Stomach smooth muscle (tissue), 2 donors: ENCODE results near the gene YARS1.
"Not testable (repeated sequence)": the region's sequence is repeated elsewhere in the genome, so short reads cannot be mapped to it uniquely, and the experiment has no call there.

ENCODE experiments used
- H3K27ac ChIP-seq: one replicate; pipeline ENCODE4 v1.7.0; 2013; ENCODE audit warnings: mild to moderate bottlenecking, low read length, inconsistent platforms
- H3K27me3 ChIP-seq, 2 donors: one replicate each; pipeline ENCODE4 v1.7.0; 2013; ENCODE audit warnings: low read length in 2 of 2; ENCODE audit not compliant: insufficient read depth in 2 of 2, control insufficient read depth in 1 of 2
- H3K36me3 ChIP-seq, 2 donors: one replicate each; pipeline ENCODE4 v1.7.0; 2013; ENCODE audit warnings: low read length in 2 of 2; ENCODE audit not compliant: control insufficient read depth in 2 of 2, insufficient read depth in 2 of 2
- H3K4me1 ChIP-seq: one replicate; pipeline ENCODE4 v1.7.0; 2013; ENCODE audit warnings: low read length; ENCODE audit not compliant: control insufficient read depth, insufficient read depth
- H3K4me3 ChIP-seq, 2 donors: one replicate each; pipeline ENCODE4 v1.7.0; 2013; ENCODE audit warnings: low read length in 2 of 2
- H3K9ac ChIP-seq, 2 donors: one replicate each; pipeline ENCODE4 v1.7.0; 2013; ENCODE audit warnings: low read length in 2 of 2, mild to moderate bottlenecking in 1 of 2
- H3K9me3 ChIP-seq, 2 donors: one replicate each; pipeline ENCODE4 v1.7.0; 2013; ENCODE audit warnings: low read length in 2 of 2; ENCODE audit not compliant: control insufficient read depth in 2 of 2
- donor health status: healthy.
- donor health status: Pancreatic carcinoma.

The YARS1 gene

DNA sequence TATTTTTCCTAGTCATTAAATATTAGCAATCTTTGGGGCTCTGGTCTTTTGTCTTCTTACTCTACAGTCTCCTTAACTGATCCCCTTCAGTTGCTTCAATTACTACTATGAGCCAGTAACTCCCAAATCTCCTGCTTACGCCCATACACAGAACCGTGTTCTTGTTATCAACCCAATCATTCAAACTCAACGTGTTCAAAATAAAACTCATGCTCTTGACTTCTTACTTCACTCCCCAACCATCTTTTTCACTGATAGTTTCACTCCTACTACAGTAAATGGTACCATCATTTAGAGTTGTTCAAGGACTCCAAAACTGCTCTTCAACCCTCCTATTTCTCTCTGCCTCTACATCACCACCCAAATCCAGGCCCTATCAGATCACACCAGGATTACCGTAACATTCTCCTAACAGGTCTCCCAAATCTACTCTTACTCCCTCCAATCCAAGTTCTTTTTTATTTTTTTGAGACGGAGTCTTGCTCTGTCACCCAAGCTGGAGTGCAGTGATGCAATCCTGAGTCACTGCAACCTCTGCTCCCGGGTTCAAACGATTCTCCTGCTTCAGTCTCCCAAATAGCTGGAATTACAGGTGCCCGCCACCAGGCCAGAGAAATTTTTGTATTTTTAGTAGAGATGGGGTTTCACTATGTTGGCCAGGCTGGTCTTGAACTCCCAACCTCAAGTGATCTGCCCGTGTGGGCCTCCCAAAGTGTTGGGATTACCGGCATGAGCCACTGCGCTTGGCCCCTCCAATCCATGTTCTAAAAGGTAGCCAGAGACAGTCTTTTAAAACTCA lies 3.0 kb downstream of the YARS1 start:
- H3K36me3 ChIP-seq, result peaks cover 15 to 16% of the 10 kb centered on the region in 2 donors
- H3K9me3 ChIP-seq, result no peaks in the 10 kb centered on the region
- H3K27me3 ChIP-seq, result no peaks in the 10 kb centered on the region
- H3K4me1 ChIP-seq, result peaks cover 20% of the 10 kb centered on the region
- no peak overlapping the region for H3K4me3 ChIP-seq
- H3K27ac ChIP-seq, result no peak overlapping the region
- H3K9ac ChIP-seq, result no peak overlapping the region

DNA sequence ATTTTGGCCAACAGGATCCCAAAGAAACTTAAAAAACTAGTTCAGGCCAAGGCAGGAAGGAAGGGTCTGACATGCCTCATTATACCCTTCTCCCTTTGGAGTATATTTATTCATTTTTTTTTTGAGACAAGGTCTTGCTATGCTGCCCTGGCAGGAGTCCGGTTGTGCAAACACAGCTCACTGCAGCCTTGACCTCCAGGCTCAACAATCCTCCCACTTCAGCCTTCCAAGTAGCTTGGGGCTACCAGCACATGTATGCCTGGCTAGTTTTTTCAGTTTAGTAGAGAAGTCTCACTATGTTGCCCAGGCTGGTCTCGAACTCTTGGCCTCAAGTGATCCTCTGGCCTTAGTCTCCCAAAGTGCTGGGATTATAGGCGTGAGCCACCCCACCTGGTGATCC lies 5.2 kb downstream of the YARS1 start:
- no peak overlapping the region for H3K9ac ChIP-seq
- H3K27ac ChIP-seq, result no peak overlapping the region
- H3K36me3 ChIP-seq, result peaks cover 15 to 24% of the 10 kb centered on the region in 2 donors
- no peak overlapping the region for H3K4me3 ChIP-seq
- no peaks in the 10 kb centered on the region for H3K9me3 ChIP-seq
- peaks cover 11% of the 10 kb centered on the region for H3K4me1 ChIP-seq
- H3K27me3 ChIP-seq, result no peaks in the 10 kb centered on the region

DNA sequence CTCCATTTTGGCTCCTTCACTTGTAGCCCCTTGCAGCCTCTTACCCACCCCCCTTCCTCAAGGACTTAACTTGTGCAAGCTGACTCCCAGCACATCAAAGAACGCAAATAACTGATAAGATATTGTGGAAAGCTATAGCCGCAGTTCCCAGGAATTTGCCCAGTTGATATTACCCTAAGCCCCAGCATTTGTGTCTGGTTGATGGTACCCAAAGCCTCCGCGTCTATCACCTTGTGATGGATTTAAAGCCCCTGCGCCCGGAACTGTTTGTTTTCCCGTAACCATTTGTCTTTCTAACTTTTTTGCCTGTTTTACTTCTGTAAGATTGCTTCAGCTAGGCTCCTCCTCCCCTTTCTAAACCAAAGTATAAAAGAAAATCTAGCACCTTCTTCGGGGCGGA lies 5.9 kb downstream of the YARS1 start:
- Histone ChIP-seq H3K27ac (no peak overlapping the region), H3K4me1 (peaks cover 7% of the 10 kb centered on the region), H3K9ac (no peak overlapping the region), H3K27me3 (no peaks in the 10 kb centered on the region), H3K36me3 (peaks cover 17 to 25% of the 10 kb centered on the region in 2 donors), H3K9me3 (no peaks in the 10 kb centered on the region), H3K4me3 (no peak overlapping the region)

DNA sequence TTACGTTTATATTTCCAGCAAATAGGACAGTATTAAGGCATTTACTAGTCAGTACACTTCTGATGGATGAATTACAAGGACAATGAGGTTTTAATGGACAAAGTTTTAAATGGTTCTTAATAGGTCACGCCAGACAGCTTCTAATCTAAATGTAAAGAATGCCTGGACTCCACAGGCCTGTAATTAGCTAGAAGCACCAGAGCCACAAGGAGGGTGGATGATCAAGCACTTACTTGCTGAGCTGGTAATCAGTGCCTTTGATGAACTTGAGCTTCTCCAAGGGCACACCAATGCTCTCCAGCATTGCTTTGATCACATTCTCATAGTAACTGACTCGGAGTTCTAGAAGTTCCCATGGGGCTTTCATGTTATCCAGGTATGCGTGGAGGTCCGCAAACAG lies 6.8 kb downstream of the YARS1 start:
- no peaks in the 10 kb centered on the region for H3K4me1 ChIP-seq
- peaks cover 19 to 29% of the 10 kb centered on the region in 2 donors for H3K36me3 ChIP-seq

DNA sequence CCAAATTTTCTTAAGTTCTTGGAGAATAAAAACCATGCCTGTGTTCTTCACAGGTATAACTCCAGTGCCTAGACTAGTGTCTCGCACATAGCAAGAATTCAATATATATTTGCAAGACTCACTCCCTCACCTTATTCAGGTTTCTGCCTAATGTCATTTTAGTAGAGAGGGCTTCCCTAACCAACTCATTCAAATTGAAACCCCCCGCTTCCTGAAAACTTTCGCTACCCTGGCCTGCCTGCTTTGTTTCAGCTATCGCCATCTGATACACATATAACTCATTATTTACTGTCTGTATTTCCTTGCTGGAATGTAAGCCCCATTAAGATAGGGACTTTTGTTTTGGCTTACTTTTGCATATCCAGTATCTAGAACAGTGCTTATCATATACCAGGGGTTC lies 8.6 kb downstream of the YARS1 start:
- no peaks in the 10 kb centered on the region for H3K9me3 ChIP-seq
- H3K4me3 ChIP-seq, result no peak overlapping the region
- peaks cover 21 to 29% of the 10 kb centered on the region in 2 donors for H3K36me3 ChIP-seq
- H3K4me1 ChIP-seq, result no peaks in the 10 kb centered on the region
- no peak overlapping the region for H3K27ac ChIP-seq
- H3K27me3 ChIP-seq, result no peaks in the 10 kb centered on the region
- H3K9ac ChIP-seq, result no peak overlapping the region

More for the DNA sequence above, 6.8 kb downstream of the YARS1 start:
- no peak overlapping the region for H3K27ac ChIP-seq
- no peaks in the 10 kb centered on the region for H3K9me3 ChIP-seq
- no peak overlapping the region for H3K4me3 ChIP-seq
- no peak overlapping the region for H3K9ac ChIP-seq
- H3K27me3 ChIP-seq, result no peaks in the 10 kb centered on the region

DNA sequence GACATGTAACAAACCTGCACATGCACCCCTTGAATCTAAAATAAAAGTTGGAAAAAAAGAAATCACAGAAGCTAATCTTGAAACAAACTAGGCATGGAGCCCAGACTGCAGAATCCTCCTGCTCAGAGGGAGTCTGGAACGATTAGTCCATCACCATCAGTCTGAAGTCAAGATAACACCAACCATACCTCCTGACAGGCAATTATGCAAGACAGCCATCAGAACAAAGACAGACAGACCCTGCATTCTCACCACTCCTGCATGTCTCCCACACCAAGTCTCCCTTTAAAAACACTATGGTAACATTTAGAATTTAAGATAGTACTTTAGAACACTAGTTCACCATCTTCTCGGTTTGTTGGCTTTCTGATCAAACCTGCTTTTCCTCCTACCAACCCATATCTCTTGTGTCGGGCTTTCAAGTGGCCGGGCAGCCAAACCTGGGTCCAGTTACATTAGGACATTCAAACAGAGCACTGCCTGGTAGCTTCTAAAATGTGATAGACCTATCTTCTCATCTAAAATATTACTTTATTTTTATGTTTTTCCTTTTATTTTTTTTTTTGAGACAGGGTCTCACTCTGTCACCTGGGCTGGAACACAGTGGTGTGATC lies 10.1 kb downstream of the YARS1 start:
- H3K36me3 ChIP-seq, result peaks cover 21 to 29% of the 10 kb centered on the region in 2 donors
- no peak overlapping the region for H3K9ac ChIP-seq
- no peaks in the 10 kb centered on the region for H3K9me3 ChIP-seq
- no peaks in the 10 kb centered on the region for H3K27me3 ChIP-seq
- no peaks in the 10 kb centered on the region for H3K4me1 ChIP-seq
- no peak overlapping the region for H3K4me3 ChIP-seq
- H3K27ac ChIP-seq, result no peak overlapping the region

DNA sequence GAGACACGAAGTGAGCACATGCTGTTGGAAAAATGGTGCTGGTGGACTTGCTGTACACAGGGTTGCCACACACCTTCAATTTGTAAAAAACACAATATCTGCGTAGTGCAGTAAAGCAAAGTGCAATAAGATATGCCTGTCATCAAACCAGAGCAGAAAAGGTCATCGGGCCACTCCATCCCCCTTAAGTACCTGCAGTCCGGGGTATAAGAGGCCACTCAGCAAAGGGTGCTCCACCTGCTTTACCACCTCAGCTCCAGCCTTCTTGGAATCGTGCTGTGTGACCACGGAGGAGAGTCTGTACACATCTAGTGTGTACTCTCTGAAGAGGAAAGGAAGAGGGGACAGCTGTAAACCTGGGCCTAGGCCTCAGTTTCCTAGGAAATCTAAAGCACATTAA lies 10.9 kb downstream of the YARS1 start:
- H3K4me3 ChIP-seq, result no peak overlapping the region
- H3K36me3 ChIP-seq, result peaks cover 24 to 32% of the 10 kb centered on the region in 2 donors
- no peak overlapping the region for H3K9ac ChIP-seq
- no peaks in the 10 kb centered on the region for H3K9me3 ChIP-seq
- no peaks in the 10 kb centered on the region for H3K27me3 ChIP-seq
- H3K27ac ChIP-seq, result no peak overlapping the region
- H3K4me1 ChIP-seq, result no peaks in the 10 kb centered on the region

DNA sequence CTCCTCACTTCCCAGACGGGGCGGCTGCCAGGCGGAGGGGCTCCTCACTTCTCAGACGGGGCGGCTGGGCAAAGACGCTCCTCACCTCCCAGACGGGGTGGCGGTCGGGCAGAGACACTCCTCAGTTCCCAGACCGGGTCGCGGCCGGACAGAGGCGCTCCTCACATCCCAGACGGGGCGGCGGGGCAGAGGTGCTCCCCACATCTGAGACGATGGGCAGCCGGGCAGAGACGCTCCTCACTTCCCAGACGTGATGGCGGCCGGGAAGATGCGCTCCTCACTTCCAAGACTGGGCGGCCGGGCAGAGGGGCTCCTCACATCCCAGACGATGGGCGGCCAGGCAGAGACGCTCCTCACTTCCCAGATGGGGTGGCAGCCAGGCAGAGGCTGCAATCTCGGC lies 12.7 kb downstream of the YARS1 start:
- not testable (repeated sequence) for H3K9ac ChIP-seq, H3K9me3 ChIP-seq, H3K4me3 ChIP-seq, H3K27me3 ChIP-seq, H3K4me1 ChIP-seq, H3K27ac ChIP-seq
- peaks cover 10 to 19% of the 10 kb centered on the region in 2 donors for H3K36me3 ChIP-seq

DNA sequence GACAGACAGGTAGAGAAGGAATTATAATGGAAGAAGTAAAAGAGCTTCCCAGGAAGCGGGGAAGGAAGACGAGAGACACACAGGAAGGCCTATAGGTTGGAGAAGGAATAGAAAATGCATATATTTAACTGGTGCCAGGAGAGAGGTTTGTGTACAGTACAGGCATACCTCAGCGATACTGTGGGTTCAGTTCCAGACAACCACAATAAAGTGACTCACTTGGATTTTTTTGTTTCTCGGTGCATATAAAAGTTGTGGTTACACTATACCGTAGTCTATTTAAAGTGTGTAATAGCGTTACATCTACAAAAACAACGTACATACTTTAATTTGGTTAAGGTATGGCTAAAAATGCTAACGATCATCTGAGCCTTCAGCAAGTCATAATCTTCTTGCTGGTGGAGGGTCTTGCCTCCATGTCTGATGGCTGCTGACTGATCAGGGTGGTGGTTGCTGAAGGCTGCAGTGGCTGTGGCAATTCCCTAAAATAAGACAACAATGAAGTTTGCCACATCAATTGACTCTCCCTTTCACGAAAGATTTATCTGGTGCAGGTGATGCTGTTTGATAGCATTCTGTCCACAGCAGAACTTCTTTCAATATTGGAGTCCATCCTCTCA lies 16.0 kb downstream of the YARS1 start:
- Histone ChIP-seq H3K4me1 (no peaks in the 10 kb centered on the region), H3K36me3 (peaks cover 12 to 16% of the 10 kb centered on the region in 2 donors), H3K4me3 (no peak overlapping the region), H3K27ac (no peak overlapping the region), H3K9me3 (no peaks in the 10 kb centered on the region), H3K27me3 (no peaks in the 10 kb centered on the region), H3K9ac (no peak overlapping the region)

DNA sequence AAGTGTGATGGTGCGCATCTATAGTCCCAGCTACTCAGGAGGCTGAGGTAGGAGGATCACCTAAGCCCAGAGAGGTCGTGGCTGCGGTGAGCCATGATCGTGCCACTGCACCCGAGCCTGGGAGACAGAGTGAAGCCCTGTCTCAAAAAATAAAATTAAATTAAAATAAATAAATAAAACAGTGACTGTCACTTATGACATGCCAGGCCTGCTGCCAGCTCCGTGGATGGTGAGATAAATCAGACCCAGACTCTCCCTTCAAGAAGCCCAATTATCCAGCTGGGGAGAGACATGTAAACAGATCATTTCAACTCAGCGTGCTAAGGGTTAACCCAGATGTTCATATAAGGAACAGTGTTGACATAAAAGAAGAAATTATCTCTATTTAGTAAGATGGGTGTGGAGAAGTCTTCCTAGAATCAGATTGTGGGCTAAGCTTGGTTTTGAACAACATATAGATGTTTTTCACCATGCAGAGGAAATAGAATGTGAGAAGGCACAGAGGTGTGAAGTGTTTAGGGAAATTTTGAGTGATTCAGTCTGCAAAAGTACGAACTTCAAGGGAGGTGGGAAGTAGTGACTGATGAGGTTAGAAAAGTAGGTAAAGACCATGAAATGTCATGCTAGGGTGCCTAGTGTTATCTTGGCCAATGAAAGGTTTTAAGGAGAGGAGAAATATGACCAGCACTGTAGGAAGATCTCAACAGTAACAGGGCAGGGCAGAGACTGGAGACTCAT lies 18.3 kb downstream of the YARS1 start:
- H3K9ac ChIP-seq, result no peak overlapping the region
- H3K27ac ChIP-seq, result no peak overlapping the region
- peaks cover 9 to 12% of the 10 kb centered on the region in 2 donors for H3K36me3 ChIP-seq
- H3K27me3 ChIP-seq, result no peaks in the 10 kb centered on the region
- H3K9me3 ChIP-seq, result no peaks in the 10 kb centered on the region
- no peaks in the 10 kb centered on the region for H3K4me1 ChIP-seq
- H3K4me3 ChIP-seq, result no peak overlapping the region
